H1 (cell line): ENCODE measurements around the gene ACY1. TPM values are rescaled to one million over a fixed set of nuclear protein-coding genes. Genes with fewer than 3 reads are reported as not detected.

Experiments
- CTCF ChIA-PET: fragments of 300-600 bp; sonication (Branson Sonifier 250); formaldehyde crosslinking; loops from one replicate; lab custom pipeline; 2021; ENCODE audit not compliant: partially characterized antibody; lab: Charles Lee
- POLR2A ChIA-PET: fragments of 300-600 bp; sonication (Branson Sonifier 250); formaldehyde crosslinking; loops from one replicate; lab custom pipeline; 2021; ENCODE audit warnings: inconsistent platforms; ENCODE audit not compliant: partially characterized antibody; lab: Charles Lee
- DNase-seq, 2 experiments: peaks; one replicate each; pipeline versions ENCODE4 v3.0.0 to v3.0.0-alpha.2; 2010 to 2022; ENCODE audit warnings: low spot score in 2 of 2, low read depth in 1 of 2, mixed read lengths in 1 of 2
- FAIRE-seq: peaks from 2 replicates; lab custom pipeline; 2011; peaks lifted over from hg19 to GRCh38; lab: Jason Lieb, UNC
- H2AFZ ChIP-seq: 2 replicates; pipeline ENCODE4 v1.8.1; 2012; ENCODE audit warnings: low read length, inconsistent platforms
- H2AK5ac ChIP-seq: 2 replicates; pipeline ENCODE4 v1.6.1; 2013; ENCODE audit warnings: low read depth, low read length
- H2BK120ac ChIP-seq: replicated peaks from 2 replicates; pipeline ENCODE3; 2013; ENCODE audit warnings: low read depth, low read length, inconsistent platforms
- H2BK12ac ChIP-seq: 2 replicates; pipeline ENCODE4 v1.6.1; 2013; ENCODE audit warnings: low read depth, low read length
- H2BK15ac ChIP-seq: 2 replicates; pipeline ENCODE4 v1.6.1; 2013; ENCODE audit warnings: low read length
- H2BK20ac ChIP-seq: 2 replicates; pipeline ENCODE4 v1.6.1; 2013; ENCODE audit warnings: low read length
- H2BK5ac ChIP-seq: 2 replicates; pipeline ENCODE4 v1.6.1; 2013; ENCODE audit warnings: low read depth, low read length
- H3K14ac ChIP-seq: 2 replicates; pipeline ENCODE4 v1.6.1; 2013; ENCODE audit warnings: inconsistent platforms; ENCODE audit not compliant: insufficient read length
- H3K18ac ChIP-seq: 2 replicates; pipeline ENCODE4 v1.6.1; 2013; ENCODE audit warnings: low read length; ENCODE audit errors: extremely low read depth
- H3K23ac ChIP-seq: 2 replicates; pipeline ENCODE4 v1.6.1; 2013; ENCODE audit warnings: inconsistent platforms; ENCODE audit not compliant: insufficient read length
- H3K23me2 ChIP-seq: 2 replicates; pipeline ENCODE4 v1.6.1; 2013; ENCODE audit warnings: low read depth, low read length
- H3K27ac ChIP-seq: 2 replicates; pipeline ENCODE4 v1.6.1; 2011; ENCODE audit warnings: low read depth, low read length, inconsistent platforms
- H3K27me3 ChIP-seq, 4 experiments: replicated peaks in 1 of 4; 1 replicate in 1 of 4; 2 replicates in 3 of 4; pipeline versions ENCODE4 v1.6.1 to v1.8.1; 2011 to 2013; ENCODE audit warnings: low read length in 3 of 4, mild to moderate bottlenecking in 3 of 4, inconsistent platforms in 2 of 4, mixed read lengths in 2 of 4, moderate library complexity in 1 of 4; ENCODE audit not compliant: control insufficient read depth in 3 of 4, insufficient read depth in 3 of 4; ENCODE audit errors: extremely low read depth in 1 of 4
- H3K36me3 ChIP-seq, 4 experiments: 2 replicates each; pipeline versions ENCODE4 v1.6.1 to v1.8.1; 2011 to 2013; ENCODE audit warnings: mild to moderate bottlenecking in 4 of 4, low read length in 3 of 4, moderate library complexity in 2 of 4, control low read depth in 1 of 4, inconsistent platforms in 1 of 4; ENCODE audit not compliant: insufficient read depth in 4 of 4, control insufficient read depth in 2 of 4
- H3K4ac ChIP-seq: replicated peaks from 2 replicates; pipeline ENCODE3; 2013; ENCODE audit warnings: low read length, low read depth, mixed read lengths, inconsistent platforms; ENCODE audit not compliant: insufficient read length
- H3K4me1 ChIP-seq, 4 experiments: replicated peaks in 1 of 4; 1 replicate in 1 of 4; 2 replicates in 3 of 4; pipeline versions ENCODE4 v1.6.1 to v1.8.1; 2011 to 2013; ENCODE audit warnings: low read length in 3 of 4, inconsistent platforms in 2 of 4, mixed read lengths in 1 of 4; ENCODE audit not compliant: insufficient read depth in 4 of 4, control insufficient read depth in 3 of 4
- H3K4me2 ChIP-seq, 2 experiments: 2 replicates each; pipeline versions ENCODE4 v1.6.1 to v1.8.1; 2011 to 2013; ENCODE audit warnings: low read depth in 2 of 2, low read length in 2 of 2, control low read depth in 1 of 2, inconsistent platforms in 1 of 2, mild to moderate bottlenecking in 1 of 2; ENCODE audit not compliant: insufficient read depth in 1 of 2
- H3K4me3 ChIP-seq, 4 experiments: fragments of 200-600, 300-600 bp in 1 of 4; sonication (generic), shearing (Covaris generic), sonication (Bioruptor Twin) in 1 of 4; 2 replicates each; pipeline versions ENCODE4 v1.5.1 to v1.8.1; 2011 to 2016; ENCODE audit warnings: low read length in 4 of 4, low read depth in 3 of 4, control low read depth in 2 of 4, inconsistent platforms in 2 of 4, mild to moderate bottlenecking in 2 of 4, mixed read lengths in 1 of 4, moderate library complexity in 1 of 4; ENCODE audit not compliant: insufficient read depth in 2 of 4; ENCODE audit errors: extremely low read depth in 1 of 4
- H3K56ac ChIP-seq: replicated peaks from 2 replicates; pipeline ENCODE3; 2013; ENCODE audit warnings: low read depth, mild to moderate bottlenecking, mixed read lengths, low read length, inconsistent platforms; ENCODE audit not compliant: insufficient read length
- H3K79me1 ChIP-seq: 2 replicates; pipeline ENCODE4 v1.6.1; 2013; ENCODE audit warnings: low read depth, low read length, control low read depth
- H3K79me2 ChIP-seq, 2 experiments: 2 replicates each; pipeline versions ENCODE4 v1.6.1 to v1.8.1; 2012 to 2013; ENCODE audit warnings: low read length in 2 of 2, mild to moderate bottlenecking in 2 of 2, inconsistent platforms in 1 of 2; ENCODE audit not compliant: insufficient read depth in 2 of 2, control insufficient read depth in 1 of 2
- H3K9ac ChIP-seq, 4 experiments: replicated peaks in 1 of 4; 1 replicate in 1 of 4; 2 replicates in 3 of 4; pipeline versions ENCODE4 v1.6.1 to v1.8.1; 2011 to 2013; ENCODE audit warnings: low read depth in 3 of 4, low read length in 3 of 4, control low read depth in 2 of 4, mild to moderate bottlenecking in 2 of 4, moderate library complexity in 2 of 4, inconsistent platforms in 1 of 4; ENCODE audit errors: extremely low read depth in 1 of 4
- H3K9me3 ChIP-seq, 2 experiments: 2 replicates each; pipeline versions ENCODE4 v1.6.1 to v1.8.1; 2012 to 2013; ENCODE audit warnings: mild to moderate bottlenecking in 2 of 2, moderate library complexity in 2 of 2, control low read depth in 1 of 2, inconsistent platforms in 1 of 2, low read depth in 1 of 2, low read length in 1 of 2, mixed read lengths in 1 of 2; ENCODE audit not compliant: insufficient read depth in 2 of 2
- H4K20me1 ChIP-seq, 2 experiments: replicated peaks in 1 of 2; 2 replicates each; pipeline versions ENCODE3 to v1.8.1; 2011 to 2013; ENCODE audit warnings: inconsistent platforms in 2 of 2, low read length in 2 of 2, mild to moderate bottlenecking in 1 of 2; ENCODE audit not compliant: insufficient read depth in 2 of 2, control insufficient read depth in 1 of 2
- H4K5ac ChIP-seq: 2 replicates; pipeline ENCODE4 v1.6.1; 2013; ENCODE audit warnings: low read length, low read depth, mixed read lengths, inconsistent platforms; ENCODE audit not compliant: insufficient read length
- H4K8ac ChIP-seq: 2 replicates; pipeline ENCODE4 v1.8.0; 2013; ENCODE audit warnings: mild to moderate bottlenecking, moderate library complexity, low read length, inconsistent platforms; ENCODE audit not compliant: insufficient read depth; ENCODE audit errors: extremely low read depth
- H4K91ac ChIP-seq: replicated peaks from 2 replicates; pipeline ENCODE3; 2013; ENCODE audit warnings: low read length, mixed read lengths, inconsistent platforms; ENCODE audit not compliant: insufficient read length
- ASH2L ChIP-seq: fragments of 200-600, 300-600 bp; sonication (generic); IDR thresholded peaks from one replicate; pipeline ENCODE4 v1.7.1; 2017; ENCODE audit warnings: low read length
- ATF3 ChIP-seq: IDR thresholded peaks from 2 replicates; pipeline ENCODE4 v1.6.1; 2011; ENCODE audit warnings: low read depth, mild to moderate bottlenecking, low read length; ENCODE audit not compliant: insufficient read depth
- CREB1 ChIP-seq: IDR thresholded peaks from 2 replicates; pipeline ENCODE4 v1.6.1; 2012; ENCODE audit warnings: inconsistent platforms
- E2F6 ChIP-seq: IDR thresholded peaks from 2 replicates; pipeline ENCODE4 v1.6.1; 2012; ENCODE audit warnings: inconsistent platforms
- EP300 ChIP-seq, 2 experiments: IDR thresholded peaks; 1 replicate in 1 of 2; 2 replicates in 1 of 2; pipeline ENCODE4 v1.6.1; 2011 to 2012; ENCODE audit warnings: low read depth in 2 of 2, low read length in 2 of 2, mild to moderate bottlenecking in 2 of 2, borderline replicate concordance in 1 of 2, inconsistent platforms in 1 of 2, moderate library complexity in 1 of 2
- HDAC2 ChIP-seq, 2 experiments: fragments of 300-600 bp in 1 of 2; sonication (generic) in 1 of 2; IDR thresholded peaks; 2 replicates each; pipeline ENCODE4 v1.6.1; 2011 to 2012; ENCODE audit warnings: low read depth in 2 of 2, low read length in 2 of 2, mild to moderate bottlenecking in 2 of 2, moderate library complexity in 2 of 2, borderline replicate concordance in 1 of 2, inconsistent platforms in 1 of 2
- KDM1A ChIP-seq: fragments of 200-600, 300-600 bp; sonication (generic); IDR thresholded peaks from 2 replicates; pipeline ENCODE4 v1.7.1; 2016; ENCODE audit warnings: mild to moderate bottlenecking, low read length, borderline replicate concordance
- MAX ChIP-seq: IDR thresholded peaks from 2 replicates; pipeline ENCODE4 v1.6.1; 2012; ENCODE audit warnings: inconsistent platforms
- POLR2A ChIP-seq, 2 experiments: IDR thresholded peaks; 1 replicate in 1 of 2; 2 replicates in 1 of 2; pipeline ENCODE4 v1.6.1; 2011; ENCODE audit warnings: low read depth in 2 of 2, low read length in 2 of 2, mild to moderate bottlenecking in 2 of 2; ENCODE audit errors: control extremely low read depth in 1 of 2
- SAP30 ChIP-seq: fragments of 300-600 bp; sonication (generic); IDR thresholded peaks from 2 replicates; pipeline ENCODE4 v1.7.1; 2012; ENCODE audit warnings: low read length, moderate library complexity, mild to moderate bottlenecking, inconsistent platforms; ENCODE audit not compliant: insufficient read depth, insufficient replicate concordance
- WGBS, 2 experiments: shearing (Covaris generic) in 1 of 2; methylation state at CpG; one replicate each; pipeline versions ENCODE4 v1.1.6 to v1.1.7; 2013 to 2015; ENCODE audit warnings: low lambda C conversion rate in 2 of 2, mixed read lengths in 2 of 2, inconsistent platforms in 1 of 2, low coverage in 1 of 2, missing lambda C conversion rate in 1 of 2; ENCODE audit not compliant: insufficient replicate concordance in 2 of 2, insufficient coverage in 1 of 2, insufficient read length in 1 of 2; ENCODE audit errors: extremely low coverage in 1 of 2, missing lambda C conversion rate in 1 of 2; 5-methylcytosine and 5-hydroxymethylcytosine counted together
- polyA plus RNA-seq, 7 experiments: library from polyadenylated mRNA; depleted of rRNA in 3 of 7; stranded (reverse) in 5 of 7; unstranded in 2 of 7; fragments of >200 nt in 5 of 7; fragments of 200-250 nt in 2 of 7; gene quantifications; 1 replicate in 5 of 7; 2 replicates in 1 of 7; 4 replicates in 1 of 7; pipeline versions ENCODE4 v1.2.1 to v1.2.3, GENCODE V29; 2011 to 2013; ENCODE audit warnings: missing spikeins in 2 of 7, mixed read lengths in 2 of 7
- total RNA-seq: library from RNA; stranded (reverse); fragmentation: NEBNext Ultra II Directional; extraction: Animal tissue kit (Norgen Biotek cat#: 25700); gene quantifications from 2 replicates; pipeline ENCODE4 v1.2.1, GENCODE V29; 2021

The ACY1 gene
- total and polyA plus RNA-seq, 2 of the 8 experiments (the other 6 are each of a cell fraction or from before 2014, with no cell fraction given), result 48.3 to 113 TPM

GRCh38 chr3:51982352-51982837 lies 940 bp upstream of the ACY1 start:
- peak overlapping the region; percentile 43 for H3K56ac ChIP-seq
- CTCF ChIA-PET, result interaction anchor here (0.7 to 5.5 kb wide), 23 partner anchors 9 to 223 kb away, joined by 3 to 66 read pairs (median 7); partner anchors contain the start of genes ABHD14B, GPR62, PARP3 and PCBP4
- H3K18ac ChIP-seq, result peak overlapping the region; percentile 89
- H2BK5ac ChIP-seq, result peak overlapping the region; percentile 95
- FAIRE-seq (no peak), DNase-seq (peak in 1 of 2 experiments; percentile 66)
- peak overlapping the region; percentile 91; the same call in 1 of the 2 replicates for H2BK12ac ChIP-seq
- H3K4me1 ChIP-seq, result peaks cover 0 to 12% (median 9%) of the 10 kb centered on the region in 4 experiments; a peak in 6 of 7 replicates
- POLR2A ChIA-PET, result interaction anchor here (0.8 to 29.3 kb wide), 15 partner anchors 1 to 174 kb away, joined by 3 to 923 read pairs (median 5); partner anchors contain the start of genes ABHD14A, ABHD14B, ACY1 and GPR62
- no peak overlapping the region for H3K23ac ChIP-seq
- H3K4me3 ChIP-seq, result peak overlapping the region; percentile 53 to 63 (median 56)
- peaks cover 0 to 4% (median 0%) of the 10 kb centered on the region in 4 experiments; a peak in 3 of 7 replicates for H3K27me3 ChIP-seq
- H3K79me1 ChIP-seq, result peaks cover 7% of the 10 kb centered on the region
- no peak overlapping the region for H3K14ac ChIP-seq
- 9% methylated on average over 4 of the region's 4 CpGs; no CpG with 5 or more reads in 1 of the 2 experiments for WGBS, 2 experiments
- no peak overlapping the region for H2BK120ac ChIP-seq
- H2BK15ac ChIP-seq, result peak overlapping the region; percentile 88; the same call in 1 of the 2 replicates
- peak overlapping the region; percentile 87; the same call in 1 of the 2 replicates for H2BK20ac ChIP-seq
- H4K8ac ChIP-seq, result peak overlapping the region; percentile 75; the same call in 1 of the 2 replicates
- H3K36me3 ChIP-seq, result no peaks in the 10 kb centered on the region
- H3K9me3 ChIP-seq, result no peaks in the 10 kb centered on the region
- peak overlapping the region; percentile 89 to 97 for H3K4me2 ChIP-seq
- peak overlapping the region; percentile 71 for H4K5ac ChIP-seq
- H2AFZ ChIP-seq, result peak overlapping the region; percentile 52
- H4K20me1 ChIP-seq, result peaks cover 0 to 2% of the 10 kb centered on the region in 2 experiments
- H3K9ac ChIP-seq, result peak overlapping the region in 2 of 4 experiments; percentile 1 to 30; a peak in 2 of 7 replicates
- H2AK5ac ChIP-seq, result peak overlapping the region; percentile 32; the same call in 1 of the 2 replicates
- peaks cover 7% of the 10 kb centered on the region for H3K23me2 ChIP-seq
- H3K4ac ChIP-seq, result peak overlapping the region; percentile 86
- no peaks in the 10 kb centered on the region for H3K79me2 ChIP-seq
- peak overlapping the region; percentile 78 for H4K91ac ChIP-seq
- no peak overlapping the region for H3K27ac ChIP-seq
- TF ChIP-seq ATF3 (no peak), CREB1 (0 out of 2 replicates have a peak, but pooled peaks have one; percentile 21), POLR2A (IDR thresholded peaks at IDR 0.05; ENCODE audit: control extremely low read depth in 1 of 2, low read depth in 2 of 2, low read length in 2 of 2) (no peak), SAP30 (peak; percentile 21), HDAC2 (IDR thresholded peaks at IDR 0.05; ENCODE audit: borderline replicate concordance in 1 of 2, low read depth in 2 of 2, low read length in 2 of 2) (no peak), KDM1A (no peak), E2F6 (no peak), EP300 (IDR thresholded peaks at IDR 0.05; ENCODE audit: borderline replicate concordance in 1 of 2, low read depth in 2 of 2, low read length in 2 of 2) (no peak), ASH2L (no peak), MAX (peak; percentile 52; the same call in 1 of the 2 replicates)
